Activated naive CD8-positive, alpha-beta T cell treated with anti-CD3 and anti-CD28 coated beads, Interleukin-2, amount 10 ng/mL, durations not matched to agents 7 days and 5 days (primary cell): ENCODE results near the gene BIN1. TPM values are rescaled to one million over a fixed set of nuclear protein-coding genes. Genes with fewer than 3 reads are reported as not detected.
A peak's percentile ranks its signal among the peaks of the same experiment; 100 is the strongest.
"Not testable (repeated sequence)": the region's sequence is repeated elsewhere in the genome, so short reads cannot be mapped to it uniquely, and the experiment has no call there.

ENCODE experiments used
- ATAC-seq: fragments of 150-1000 bp; cut with Tn5 transposase; one replicate; pipeline ENCODE4 v1.10.0; 2021; ENCODE audit warnings: low read depth, moderate library complexity
- POLR2A ChIA-PET: fragments of 350-600 bp; sonication (Branson Sonifier 250); formaldehyde crosslinking; loops from one replicate; lab custom pipeline; 2021; ENCODE audit warnings: antibody characterized with exemption; lab: Charles Lee
- DNase-seq: peaks from one replicate; pipeline ENCODE4 v3.0.0; 2021
- H3K27ac Mint-ChIP-seq: one replicate; pipeline ENCODE4 v1.8.0; 2022; ENCODE audit warnings: mild to moderate bottlenecking, mixed read lengths
- H3K27me3 Mint-ChIP-seq: one replicate; pipeline ENCODE4 v1.8.0; 2022; ENCODE audit warnings: mild to moderate bottlenecking, moderate library complexity, mixed read lengths
- H3K36me3 Mint-ChIP-seq: one replicate; pipeline ENCODE4 v1.8.0; 2021; ENCODE audit warnings: mild to moderate bottlenecking, mixed read lengths
- H3K4me1 Mint-ChIP-seq: one replicate; pipeline ENCODE4 v1.8.0; 2021; ENCODE audit warnings: mixed read lengths
- H3K4me3 Mint-ChIP-seq: one replicate; pipeline ENCODE4 v1.8.0; 2022; ENCODE audit warnings: mild to moderate bottlenecking, moderate library complexity, mixed read lengths
- H3K9me3 Mint-ChIP-seq: one replicate; pipeline ENCODE4 v1.8.0; 2021; ENCODE audit warnings: mixed read lengths
- total RNA-seq, 2 experiments: library from RNA; stranded (reverse); gene quantifications; one replicate each; pipeline ENCODE4 v1.2.3, GENCODE V29; 2021

The BIN1 gene
- total RNA-seq, 2 experiments from 2014 or later: 160 to 161 TPM

- Mint-ChIP-seq H3K27ac (no peak overlapping the region), H3K4me3 (no peak overlapping the region), H3K27me3 (peaks cover 9% of the 10 kb centered on the region), H3K36me3 (no peaks in the 10 kb centered on the region), H3K4me1 (no peaks in the 10 kb centered on the region), H3K9me3 (no peaks in the 10 kb centered on the region)
- ATAC-seq (no peak), DNase-seq (no peak)
- POLR2A ChIA-PET: no interaction called here
Measured at GRCh38 chr2:127124426-127124825, 17.5 kb upstream of the BIN1 start.

DNA sequence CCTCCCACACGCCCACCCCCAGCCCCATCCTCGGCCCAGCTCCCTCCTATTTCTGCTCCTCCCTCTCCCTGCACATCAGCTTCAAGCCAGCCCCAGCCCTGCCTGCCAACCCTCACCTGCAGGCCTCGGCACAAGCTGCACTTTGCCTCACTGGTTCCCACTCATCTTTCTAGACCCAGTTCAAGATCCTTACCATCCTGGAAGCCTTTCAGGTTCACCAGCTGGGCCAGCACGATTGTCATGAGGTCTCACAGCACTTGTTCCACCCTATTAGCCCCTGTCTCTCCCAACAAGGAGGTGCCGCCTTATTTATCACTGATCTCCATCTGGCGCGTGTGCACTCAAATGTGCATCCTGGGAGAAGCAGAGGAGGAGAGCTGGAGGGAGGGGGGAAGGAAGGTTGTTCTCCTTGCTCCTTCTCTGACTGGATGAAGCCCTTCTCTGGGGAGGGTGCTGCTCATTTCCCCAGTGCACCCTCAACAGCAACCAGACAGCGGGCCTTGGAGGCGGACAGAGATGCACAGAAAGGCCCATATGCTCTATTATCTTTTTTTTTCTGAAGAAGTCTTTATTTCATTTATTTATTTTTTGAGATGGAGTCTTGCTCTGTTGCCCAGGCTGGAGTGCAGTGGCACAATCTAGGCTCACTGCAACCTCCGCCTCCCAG lies 15.5 kb upstream of the BIN1 start:
- Mint-ChIP-seq H3K27ac (no peak overlapping the region), H3K4me1 (no peaks in the 10 kb centered on the region), H3K36me3 (no peaks in the 10 kb centered on the region), H3K9me3 (no peaks in the 10 kb centered on the region), H3K27me3 (peaks cover 9% of the 10 kb centered on the region), H3K4me3 (no peak overlapping the region)
- POLR2A ChIA-PET: no interaction called here
- no peak for ATAC-seq
- DNase-seq: no peak

DNA sequence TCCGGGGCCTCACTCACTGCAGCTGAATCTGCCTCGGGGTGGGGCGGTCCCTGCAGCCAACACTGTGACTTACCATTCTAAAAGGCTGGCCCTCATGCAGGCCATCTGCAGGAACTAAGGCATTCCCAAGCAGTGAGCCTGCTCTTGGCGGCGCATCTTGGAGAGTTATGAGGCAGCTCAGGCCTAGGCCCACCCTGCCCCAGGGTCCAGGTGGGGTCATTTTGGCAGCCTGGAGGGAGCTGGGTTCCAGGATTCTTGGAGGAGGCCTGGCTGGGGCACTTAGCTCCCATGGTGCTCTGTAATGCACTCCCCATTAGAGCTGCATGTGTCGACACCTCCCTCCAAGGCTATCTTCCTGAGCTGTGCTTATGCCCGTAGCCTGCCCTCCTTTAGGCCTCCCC lies 14.8 kb upstream of the BIN1 start:
- ATAC-seq: no peak
- H3K9me3 Mint-ChIP-seq: no peaks in the 10 kb centered on the region
- POLR2A ChIA-PET: no interaction called here
- H3K27ac Mint-ChIP-seq: no peak overlapping the region
- H3K4me3 Mint-ChIP-seq: no peak overlapping the region
- H3K27me3 Mint-ChIP-seq: peaks cover 10% of the 10 kb centered on the region
- no peaks in the 10 kb centered on the region for H3K36me3 Mint-ChIP-seq
- no peak for DNase-seq
- no peaks in the 10 kb centered on the region for H3K4me1 Mint-ChIP-seq

GRCh38 chr2:127121353-127121752 lies 14.4 kb upstream of the BIN1 start:
- H3K4me3 Mint-ChIP-seq: no peak overlapping the region
- ATAC-seq: no peak
- H3K9me3 Mint-ChIP-seq: no peaks in the 10 kb centered on the region
- POLR2A ChIA-PET: no interaction called here
- H3K4me1 Mint-ChIP-seq: no peaks in the 10 kb centered on the region
- DNase-seq: no peak
- H3K27me3 Mint-ChIP-seq: peaks cover 6% of the 10 kb centered on the region
- H3K36me3 Mint-ChIP-seq: no peaks in the 10 kb centered on the region
- H3K27ac Mint-ChIP-seq: no peak overlapping the region

DNA sequence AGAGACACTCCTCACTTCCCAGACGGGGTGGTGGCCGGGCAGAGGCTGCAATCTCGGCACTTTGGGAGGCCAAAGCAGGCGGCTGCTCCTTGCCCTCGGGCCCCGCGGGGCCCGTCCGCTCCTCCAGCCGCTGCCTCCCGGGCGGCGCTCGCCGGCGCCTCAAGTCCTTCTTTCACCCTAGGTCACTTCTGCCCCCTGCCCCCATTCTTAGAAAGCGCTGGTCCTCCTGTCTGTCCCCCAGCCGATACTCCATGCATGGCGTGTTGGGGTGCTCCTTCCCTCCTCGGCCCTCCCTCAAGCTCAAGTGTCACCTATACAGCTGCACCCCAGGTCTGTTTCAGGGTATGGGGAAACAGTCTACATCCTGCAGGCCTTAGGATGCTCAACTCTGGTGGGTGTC lies 13.5 kb upstream of the BIN1 start:
- H3K4me3 Mint-ChIP-seq, ATAC-seq, H3K9me3 Mint-ChIP-seq, H3K4me1 Mint-ChIP-seq, H3K36me3 Mint-ChIP-seq, POLR2A ChIA-PET, H3K27me3 Mint-ChIP-seq, H3K27ac Mint-ChIP-seq, DNase-seq: not testable (repeated sequence)

- H3K27me3 Mint-ChIP-seq: peaks cover 4% of the 10 kb centered on the region
- DNase-seq: no peak
- ATAC-seq: no peak
- POLR2A ChIA-PET: no interaction called here
- no peaks in the 10 kb centered on the region for H3K9me3 Mint-ChIP-seq
- no peaks in the 10 kb centered on the region for H3K36me3 Mint-ChIP-seq
- H3K4me1 Mint-ChIP-seq: no peaks in the 10 kb centered on the region
- no peak overlapping the region for H3K4me3 Mint-ChIP-seq
- H3K27ac Mint-ChIP-seq: no peak overlapping the region
Measured at GRCh38 chr2:127118467-127118866, 11.5 kb upstream of the BIN1 start.

GRCh38 chr2:127118038-127118437 lies 11.1 kb upstream of the BIN1 start:
- POLR2A ChIA-PET: no interaction called here
- H3K4me1 Mint-ChIP-seq: no peaks in the 10 kb centered on the region
- H3K27me3 Mint-ChIP-seq: peaks cover 7% of the 10 kb centered on the region
- no peak for DNase-seq
- no peak for ATAC-seq
- no peaks in the 10 kb centered on the region for H3K36me3 Mint-ChIP-seq
- no peak overlapping the region for H3K4me3 Mint-ChIP-seq
- H3K9me3 Mint-ChIP-seq: no peaks in the 10 kb centered on the region
- H3K27ac Mint-ChIP-seq: no peak overlapping the region

DNA sequence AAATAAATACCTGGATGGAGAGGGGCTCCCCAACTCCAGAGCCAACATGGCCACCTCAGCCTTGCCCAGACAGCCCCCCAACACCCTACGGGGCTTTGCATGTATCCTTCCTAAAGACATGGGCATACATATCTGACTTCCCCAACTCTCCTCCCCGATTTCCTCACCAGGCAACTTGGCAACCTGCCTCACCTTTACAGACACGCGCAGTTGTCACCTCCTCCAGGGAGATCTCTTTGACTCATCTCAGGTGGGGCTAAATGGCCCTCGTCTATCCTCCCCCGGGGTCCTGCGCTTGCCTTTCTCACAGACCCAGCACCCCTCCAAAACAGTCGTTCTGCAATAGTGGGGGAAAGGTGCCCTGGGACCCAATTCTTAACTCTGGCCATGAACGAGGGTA lies 10.6 kb upstream of the BIN1 start:
- no peak for DNase-seq
- H3K27ac Mint-ChIP-seq: no peak overlapping the region
- no peaks in the 10 kb centered on the region for H3K9me3 Mint-ChIP-seq
- POLR2A ChIA-PET: no interaction called here
- no peaks in the 10 kb centered on the region for H3K36me3 Mint-ChIP-seq
- H3K4me3 Mint-ChIP-seq: no peak overlapping the region
- H3K27me3 Mint-ChIP-seq: peaks cover 12% of the 10 kb centered on the region
- H3K4me1 Mint-ChIP-seq: no peaks in the 10 kb centered on the region
- ATAC-seq: no peak

- no peaks in the 10 kb centered on the region for H3K4me1 Mint-ChIP-seq
- H3K27ac Mint-ChIP-seq: no peak overlapping the region
- no peaks in the 10 kb centered on the region for H3K9me3 Mint-ChIP-seq
- POLR2A ChIA-PET: interaction anchor here (0.6 kb wide), 1 partner anchor 79 kb away, joined by 3 read pairs; no protein-coding TSS in a partner anchor
- DNase-seq: no peak
- ATAC-seq: no peak
- no peaks in the 10 kb centered on the region for H3K36me3 Mint-ChIP-seq
- H3K4me3 Mint-ChIP-seq: no peak overlapping the region
- peaks cover 20% of the 10 kb centered on the region for H3K27me3 Mint-ChIP-seq
Measured at GRCh38 chr2:127115471-127116199, 8.7 kb upstream of the BIN1 start.

- H3K36me3 Mint-ChIP-seq: no peaks in the 10 kb centered on the region
- peaks cover 31% of the 10 kb centered on the region for H3K27me3 Mint-ChIP-seq
- POLR2A ChIA-PET: no interaction called here
- no peak overlapping the region for H3K4me3 Mint-ChIP-seq
- no peaks in the 10 kb centered on the region for H3K9me3 Mint-ChIP-seq
- H3K4me1 Mint-ChIP-seq: peaks cover 5% of the 10 kb centered on the region
- ATAC-seq: no peak
- no peak for DNase-seq
- no peak overlapping the region for H3K27ac Mint-ChIP-seq
Measured at GRCh38 chr2:127110985-127111384, 4.0 kb upstream of the BIN1 start.

DNA sequence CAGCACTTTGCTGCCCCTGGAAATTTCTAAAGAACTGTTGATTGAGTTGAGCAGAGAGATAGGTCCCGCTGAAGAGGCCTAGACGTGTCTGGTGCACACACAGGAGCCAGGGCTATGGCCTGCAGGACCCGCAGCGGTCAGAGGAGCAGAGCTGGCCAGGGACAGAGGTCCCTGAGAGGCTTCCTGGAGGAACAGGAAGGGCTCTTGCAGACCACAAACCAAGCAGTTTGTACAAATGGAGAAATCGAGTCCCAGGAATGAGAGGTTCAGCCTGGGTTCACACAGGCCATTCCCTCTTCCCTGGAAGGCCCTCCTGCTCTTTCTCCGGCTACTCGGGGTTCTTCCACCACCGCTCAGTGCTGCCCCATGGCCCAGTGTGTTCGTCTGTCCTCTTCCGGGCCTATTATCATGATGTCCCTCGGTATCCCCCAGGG lies 1.2 kb upstream of the BIN1 start:
- Mint-ChIP-seq H3K36me3 (no peaks in the 10 kb centered on the region), H3K27ac (no peak overlapping the region), H3K4me3 (peak overlapping the region; percentile 84), H3K4me1 (peaks cover 8% of the 10 kb centered on the region), H3K27me3 (peaks cover 35% of the 10 kb centered on the region), H3K9me3 (no peaks in the 10 kb centered on the region)
- DNase-seq: no peak
- ATAC-seq: no peak
- POLR2A ChIA-PET: no interaction called here

- Mint-ChIP-seq H3K4me1 (peaks cover 8% of the 10 kb centered on the region), H3K27ac (peak overlapping the region; percentile 25)
- ATAC-seq: no peak
Measured at GRCh38 chr2:127107622-127107999, 657 bp upstream of the BIN1 start.

GRCh38 chr2:127106457-127106990 lies 430 bp downstream of the BIN1 start:
- no peak overlapping the region for H3K27ac Mint-ChIP-seq
- POLR2A ChIA-PET: interaction anchor here (1.4 kb wide), 2 partner anchors 21 to 25 kb away, joined by 11 to 14 read pairs; no protein-coding TSS in a partner anchor
- peak; percentile 8 for ATAC-seq

More at GRCh38 chr2:127107622-127107999, 657 bp upstream of the BIN1 start:
- H3K9me3 Mint-ChIP-seq: no peaks in the 10 kb centered on the region
- peak overlapping the region; percentile 84 for H3K4me3 Mint-ChIP-seq
- DNase-seq: no peak
- H3K27me3 Mint-ChIP-seq: peaks cover 30% of the 10 kb centered on the region
- POLR2A ChIA-PET: interaction anchor here (0.6 to 1.4 kb wide), 3 partner anchors 22 to 432 kb away, joined by 4 to 14 read pairs (median 11); no protein-coding TSS in a partner anchor
- no peaks in the 10 kb centered on the region for H3K36me3 Mint-ChIP-seq

More at GRCh38 chr2:127106457-127106990, 430 bp downstream of the BIN1 start:
- Mint-ChIP-seq H3K4me3 (peak overlapping the region; percentile 73), H3K4me1 (peaks cover 8% of the 10 kb centered on the region), H3K9me3 (no peaks in the 10 kb centered on the region), H3K36me3 (no peaks in the 10 kb centered on the region), H3K27me3 (peaks cover 26% of the 10 kb centered on the region)
- peak; percentile 53 for DNase-seq
